A673 (cell line): ENCODE measurements around the gene REST. TPM values are rescaled to one million over a fixed set of nuclear protein-coding genes. Genes with fewer than 3 reads are reported as not detected.

ENCODE experiments used
- BruUV-seq: library from RNA; stranded (reverse); fragments of 400-500 nt; replicated peaks from 2 replicates; lab custom pipeline; 2021; lab: Mats Ljungman, UMichigan
- CTCF ChIA-PET: fragments of 300-600 bp; sonication (Branson Sonifier 250); formaldehyde crosslinking; loops from one replicate; lab custom pipeline; 2022; ENCODE audit warnings: antibody characterized with exemption; lab: Charles Lee
- POLR2A ChIA-PET: fragments of 300-600 bp; sonication (Branson Sonifier 250); formaldehyde crosslinking; loops from one replicate; lab custom pipeline; 2022; ENCODE audit warnings: antibody characterized with exemption; ENCODE audit not compliant: low non-redundant PET; lab: Charles Lee
- DNase-seq: peaks from one replicate; pipeline ENCODE4 v3.0.0-alpha.2; 2015; ENCODE audit warnings: low spot score
- H3K27ac ChIP-seq: fragments of 200-600 bp; sonication (generic); 2 replicates; pipeline ENCODE4 v1.5.1; 2016; ENCODE audit warnings: mixed run types, low read depth, mild to moderate bottlenecking, mixed read lengths, antibody characterized with exemption, low read length; ENCODE audit not compliant: poor library complexity, severe bottlenecking
- H3K27me3 ChIP-seq: fragments of 200-600 bp; sonication (generic); replicated peaks from 2 replicates; pipeline ENCODE4 v1.6.1; 2017; ENCODE audit warnings: mixed run types, low read depth, mild to moderate bottlenecking, mixed read lengths, antibody characterized with exemption, low read length; ENCODE audit not compliant: insufficient read depth, poor library complexity
- H3K36me3 ChIP-seq: fragments of 200-600 bp; sonication (generic); 2 replicates; pipeline ENCODE4 v1.6.1; 2016; ENCODE audit warnings: mixed run types, mild to moderate bottlenecking, mixed read lengths, antibody characterized with exemption, low read length; ENCODE audit not compliant: insufficient read depth, poor library complexity, severe bottlenecking
- H3K4me1 ChIP-seq: fragments of 200-600 bp; sonication (generic); 2 replicates; pipeline ENCODE4 v1.6.1; 2017; ENCODE audit warnings: mixed run types, mild to moderate bottlenecking, mixed read lengths, antibody characterized with exemption, low read length; ENCODE audit not compliant: insufficient read depth, poor library complexity, severe bottlenecking
- H3K4me3 ChIP-seq: fragments of 200-600 bp; sonication (generic); 2 replicates; pipeline ENCODE4 v1.5.1; 2016; ENCODE audit warnings: low read depth, mixed run types, mild to moderate bottlenecking, mixed read lengths, low read length; ENCODE audit not compliant: poor library complexity, severe bottlenecking
- H3K9me3 ChIP-seq: fragments of 200-600 bp; sonication (generic); 2 replicates; pipeline ENCODE4 v1.6.1; 2016; ENCODE audit warnings: mixed run types, low read depth, mild to moderate bottlenecking, mixed read lengths, antibody characterized with exemption, low read length; ENCODE audit not compliant: poor library complexity, severe bottlenecking
- CTCF ChIP-seq: fragments of 300-800, 200-600 bp; sonication (generic); conservative IDR thresholded peaks from 2 replicates; pipeline ENCODE4 v1.5.1; 2017; ENCODE audit warnings: low read depth, mild to moderate bottlenecking, antibody characterized with exemption, low read length, moderate library complexity, mixed read lengths
- EZH2 ChIP-seq: fragments of 200-600 bp; sonication (generic); IDR thresholded peaks from 2 replicates; pipeline ENCODE4 v1.6.1; 2017; ENCODE audit warnings: borderline replicate concordance, low read depth, mild to moderate bottlenecking, mixed read lengths, antibody characterized with exemption, low read length; ENCODE audit not compliant: poor library complexity, severe bottlenecking
- intact Hi-C: fragments of 100-400 bp; cut with micrococcal nuclease; formaldehyde crosslinking; loops from one replicate; pipeline ENCODE4 v1.10.0; 2022; ENCODE audit not compliant: unreplicated experiment
- total RNA-seq: library from RNA; stranded (reverse); gene quantifications from 2 replicates; pipeline ENCODE4 v1.2.3, GENCODE V29; 2021

Gene REST
- total RNA-seq, 1 experiment from 2014 or later: 24.6 TPM

DNA sequence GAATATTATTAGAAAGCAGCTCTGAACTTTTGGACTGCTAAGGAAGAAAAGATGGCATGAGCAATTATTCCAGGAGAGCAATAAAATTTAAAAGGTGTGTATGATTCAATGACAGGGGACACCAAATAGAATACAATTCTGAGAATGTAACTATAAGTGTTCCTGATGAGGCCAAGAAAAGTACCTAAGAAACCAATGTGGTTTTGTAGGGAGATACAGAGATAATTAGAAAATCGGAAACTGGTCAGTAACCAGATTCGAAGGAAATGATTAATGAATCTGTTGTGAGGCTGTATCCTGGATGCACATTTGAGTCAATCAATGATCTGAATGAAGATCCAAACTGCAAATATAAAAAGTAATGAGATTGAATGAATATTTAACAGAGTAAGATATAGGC is 63.7 kb downstream of the REST start:
- TF ChIP-seq CTCF (no peak), EZH2 (no peak)
- DNase-seq: no peak
- Histone ChIP-seq H3K4me3 (no peak overlapping the region), H3K27ac (no peak overlapping the region), H3K36me3 (peaks cover 28% of the 10 kb centered on the region), H3K4me1 (no peaks in the 10 kb centered on the region), H3K27me3 (no peaks in the 10 kb centered on the region), H3K9me3 (no peaks in the 10 kb centered on the region)
- POLR2A ChIA-PET: interaction anchor here (0.6 kb wide), 1 partner anchor 31 kb away, joined by 5 read pairs; no protein-coding TSS in a partner anchor
- intact Hi-C loops: no loop called here
- CTCF ChIA-PET: interaction anchor here (0.6 kb wide), 1 partner anchor 970 kb away, joined by 4 read pairs; no protein-coding TSS in a partner anchor
- no TSS peak for BruUV-seq

GRCh38 chr4:56972389-56972788 is 64.7 kb downstream of the REST start:
- no peak for DNase-seq
- Histone ChIP-seq H3K27me3 (no peaks in the 10 kb centered on the region), H3K9me3 (no peaks in the 10 kb centered on the region), H3K4me3 (no peak overlapping the region), H3K36me3 (peaks cover 21% of the 10 kb centered on the region), H3K27ac (no peak overlapping the region), H3K4me1 (no peaks in the 10 kb centered on the region)
- intact Hi-C loops: no loop called here
- POLR2A ChIA-PET: no interaction called here
- BruUV-seq: no TSS peak
- TF ChIP-seq CTCF (no peak), EZH2 (no peak)
- CTCF ChIA-PET: no interaction called here

DNA sequence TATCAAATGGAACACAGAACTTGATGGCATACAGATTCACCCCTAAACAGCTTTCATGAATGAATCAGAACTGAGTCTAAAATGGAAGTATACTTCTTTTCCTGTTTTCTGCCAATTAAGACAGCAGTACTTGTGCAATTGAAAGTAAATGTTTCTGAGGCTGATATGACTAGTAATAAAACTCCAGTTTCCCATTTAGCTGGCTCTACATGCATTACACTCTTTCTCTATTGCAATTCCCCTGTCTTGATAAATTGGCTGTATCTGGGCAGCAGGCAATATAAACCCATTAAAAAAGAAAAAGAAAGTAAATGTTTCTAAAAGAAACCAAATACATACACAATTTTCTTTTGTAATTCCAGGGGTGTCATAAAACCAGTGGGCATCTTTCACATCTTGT is 65.1 kb downstream of the REST start:
- POLR2A ChIA-PET: no interaction called here
- H3K9me3 ChIP-seq: no peaks in the 10 kb centered on the region
- intact Hi-C loops: no loop called here
- no peaks in the 10 kb centered on the region for H3K4me1 ChIP-seq
- peaks cover 21% of the 10 kb centered on the region for H3K36me3 ChIP-seq
- CTCF ChIA-PET: no interaction called here
- BruUV-seq: no TSS peak
- DNase-seq: no peak
- TF ChIP-seq EZH2 (no peak), CTCF (no peak)
- no peak overlapping the region for H3K27ac ChIP-seq
- no peaks in the 10 kb centered on the region for H3K27me3 ChIP-seq
- no peak overlapping the region for H3K4me3 ChIP-seq
